22Rv1 (cell line): ENCODE measurements around the gene SYT7.

ENCODE experiments used
- H3K27ac ChIP-seq: fragments of 450-650 bp; 2 replicates; pipeline ENCODE4 v1.5.1; 2017
- ZFX ChIP-seq: fragments of 450-650 bp; IDR thresholded peaks from 2 replicates; pipeline ENCODE4 v1.6.1; 2017; ENCODE audit warnings: antibody characterized with exemption, borderline replicate concordance
- TF ChIP-seq, protein P1 (sequence below): fragments of 450-650 bp; IDR thresholded peaks from 2 replicates; pipeline ENCODE4 v1.5.1; 2017; ENCODE audit warnings: mild to moderate bottlenecking

The SYT7 gene

DNA sequence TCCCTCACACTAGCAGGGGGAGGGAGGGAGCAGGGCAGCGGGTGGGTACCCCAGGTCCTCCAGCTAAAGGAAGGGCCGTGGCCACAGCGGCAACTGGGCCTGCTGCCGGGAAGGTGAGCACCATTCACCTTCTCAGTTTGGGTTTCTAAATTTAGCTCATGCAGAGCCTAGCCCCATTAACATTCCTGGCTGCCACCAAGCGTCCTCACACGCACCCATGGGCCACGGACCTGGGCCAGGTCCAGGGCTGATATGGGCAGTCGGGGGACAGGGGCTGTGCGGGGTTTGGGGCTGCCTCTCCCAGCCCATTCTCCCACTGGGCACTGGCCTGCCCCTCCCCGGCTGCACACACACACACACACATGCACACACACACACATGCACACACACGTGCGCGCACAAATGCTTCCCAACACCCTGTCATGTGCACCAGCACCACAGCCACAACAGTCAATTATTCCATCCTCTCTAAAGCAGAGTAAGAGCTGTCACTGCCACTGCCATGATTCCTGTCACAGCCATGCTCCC, 28.7 kb downstream of the SYT7 start:
- H3K27ac ChIP-seq, result no peak overlapping the region
- TF ChIP-seq, protein P1, sequence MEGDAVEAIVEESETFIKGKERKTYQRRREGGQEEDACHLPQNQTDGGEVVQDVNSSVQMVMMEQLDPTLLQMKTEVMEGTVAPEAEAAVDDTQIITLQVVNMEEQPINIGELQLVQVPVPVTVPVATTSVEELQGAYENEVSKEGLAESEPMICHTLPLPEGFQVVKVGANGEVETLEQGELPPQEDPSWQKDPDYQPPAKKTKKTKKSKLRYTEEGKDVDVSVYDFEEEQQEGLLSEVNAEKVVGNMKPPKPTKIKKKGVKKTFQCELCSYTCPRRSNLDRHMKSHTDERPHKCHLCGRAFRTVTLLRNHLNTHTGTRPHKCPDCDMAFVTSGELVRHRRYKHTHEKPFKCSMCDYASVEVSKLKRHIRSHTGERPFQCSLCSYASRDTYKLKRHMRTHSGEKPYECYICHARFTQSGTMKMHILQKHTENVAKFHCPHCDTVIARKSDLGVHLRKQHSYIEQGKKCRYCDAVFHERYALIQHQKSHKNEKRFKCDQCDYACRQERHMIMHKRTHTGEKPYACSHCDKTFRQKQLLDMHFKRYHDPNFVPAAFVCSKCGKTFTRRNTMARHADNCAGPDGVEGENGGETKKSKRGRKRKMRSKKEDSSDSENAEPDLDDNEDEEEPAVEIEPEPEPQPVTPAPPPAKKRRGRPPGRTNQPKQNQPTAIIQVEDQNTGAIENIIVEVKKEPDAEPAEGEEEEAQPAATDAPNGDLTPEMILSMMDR, result no peak
- no peak for TF ChIP-seq ZFX

GRCh38 chr11:61551634-61552033, 29.2 kb downstream of the SYT7 start:
- H3K27ac ChIP-seq, result no peak overlapping the region
- TF ChIP-seq, protein P1, result no peak
- no peak for TF ChIP-seq ZFX

GRCh38 chr11:61550665-61551227, 30.1 kb downstream of the SYT7 start:
- TF ChIP-seq, protein P1, result no peak
- no peak for TF ChIP-seq ZFX
- H3K27ac ChIP-seq, result no peak overlapping the region

DNA sequence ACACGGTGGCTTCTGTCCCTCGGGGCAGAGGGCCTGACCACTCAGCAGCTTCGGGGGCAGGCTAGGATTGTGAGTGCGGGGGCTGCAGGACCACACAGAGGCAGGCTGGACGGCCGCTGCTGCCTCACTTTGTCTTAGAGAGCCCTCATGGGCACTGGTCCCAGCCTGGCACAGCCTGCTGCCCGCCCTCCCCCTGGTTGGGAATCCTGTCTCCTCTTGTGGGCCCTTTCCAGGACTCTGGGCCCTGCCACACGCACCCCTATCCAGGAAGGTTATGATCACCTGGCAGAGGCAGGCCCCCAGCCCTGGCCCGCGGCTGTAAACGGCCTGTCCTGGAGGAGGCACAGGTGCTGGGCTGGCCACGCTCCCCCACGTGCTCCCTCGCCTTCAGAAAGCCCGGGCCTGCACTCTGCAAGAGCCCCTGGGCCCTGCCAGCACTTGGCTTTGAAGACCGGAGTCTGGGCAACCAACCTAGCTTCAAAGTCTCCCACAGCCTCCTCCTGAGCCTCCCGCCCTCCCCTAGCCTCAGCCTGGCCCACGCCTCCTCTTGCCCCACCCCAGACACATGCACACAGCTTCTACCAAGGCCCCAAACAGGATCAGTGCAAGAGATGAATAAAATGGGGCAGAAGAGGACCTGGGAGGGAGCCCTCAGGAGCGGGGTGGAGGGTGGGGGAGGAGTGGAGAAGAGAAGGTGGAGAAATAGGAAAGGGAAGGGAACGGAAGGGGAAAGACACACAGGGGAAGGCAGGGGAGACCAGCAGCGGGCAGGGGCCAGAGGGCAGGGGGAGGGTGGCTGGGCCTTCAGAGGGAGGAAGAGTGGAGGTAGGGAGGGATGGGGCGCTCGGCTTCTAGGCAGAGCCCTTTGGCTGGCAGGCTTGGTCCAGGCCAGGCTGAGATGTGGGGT, 31.0 kb downstream of the SYT7 start:
- no peak overlapping the region for H3K27ac ChIP-seq
- TF ChIP-seq, protein P1, result no peak
- no peak for TF ChIP-seq ZFX

GRCh38 chr11:61549177-61549576, 31.7 kb downstream of the SYT7 start:
- H3K27ac ChIP-seq, result no peak overlapping the region
- TF ChIP-seq, protein P1, result no peak
- TF ChIP-seq ZFX, result no peak

GRCh38 chr11:61547246-61547645, 33.6 kb downstream of the SYT7 start:
- no peak for TF ChIP-seq ZFX
- TF ChIP-seq, protein P1, result no peak

GRCh38 chr11:61546663-61547062, 34.2 kb downstream of the SYT7 start:
- TF ChIP-seq ZFX, result no peak
- TF ChIP-seq, protein P1, result no peak
- no peak overlapping the region for H3K27ac ChIP-seq

More at GRCh38 chr11:61547246-61547645, 33.6 kb downstream of the SYT7 start:
- no peak overlapping the region for H3K27ac ChIP-seq
